BE2C (cell line): ENCODE measurements around the gene RHOD.

ENCODE experiments used
- DNase-seq: peaks from one replicate; pipeline ENCODE4 v3.0.0-alpha.2; 2020
- H3K27me3 ChIP-seq: fragments of 250-450 bp; sonication (Bioruptor Pico); 2 replicates; pipeline ENCODE4 v1.5.1; 2020; ENCODE audit warnings: mild to moderate bottlenecking
- H3K36me3 ChIP-seq: fragments of 250-450 bp; sonication (Bioruptor Pico); 2 replicates; pipeline ENCODE4 v1.5.1; 2020; ENCODE audit warnings: mild to moderate bottlenecking
- H3K4me1 ChIP-seq: fragments of 250-450 bp; sonication (Bioruptor Pico); 2 replicates; pipeline ENCODE4 v1.5.1; 2020
- H3K4me3 ChIP-seq: 2 replicates; pipeline ENCODE4 v1.5.1; 2011; ENCODE audit warnings: low read depth, low read length
- H3K9me3 ChIP-seq: fragments of 250-450 bp; sonication (Bioruptor Pico); 2 replicates; pipeline ENCODE4 v1.5.1; 2020
- CTCF ChIP-seq: IDR thresholded peaks from 2 replicates; pipeline ENCODE4 v1.5.1; 2012; ENCODE audit warnings: mild to moderate bottlenecking, low read depth, low read length

The RHOD gene

GRCh38 chr11:67090717-67091116 lies 34.1 kb downstream of the RHOD start:
- Histone ChIP-seq H3K36me3 (no peaks in the 10 kb centered on the region), H3K27me3 (no peaks in the 10 kb centered on the region), H3K4me3 (no peak overlapping the region), H3K4me1 (no peaks in the 10 kb centered on the region), H3K9me3 (no peaks in the 10 kb centered on the region)
- no peak for TF ChIP-seq CTCF
- no peak for DNase-seq

GRCh38 chr11:67095214-67095507 lies 38.5 kb downstream of the RHOD start:
- Histone ChIP-seq H3K9me3 (no peaks in the 10 kb centered on the region), H3K4me1 (no peaks in the 10 kb centered on the region), H3K27me3 (no peaks in the 10 kb centered on the region), H3K4me3 (no peak overlapping the region), H3K36me3 (no peaks in the 10 kb centered on the region)
- no peak for DNase-seq
- TF ChIP-seq CTCF = no peak

GRCh38 chr11:67098799-67099429 lies 42.3 kb downstream of the RHOD start:
- no peaks in the 10 kb centered on the region for H3K36me3 ChIP-seq
- no peaks in the 10 kb centered on the region for H3K9me3 ChIP-seq
- H3K4me1 ChIP-seq = no peaks in the 10 kb centered on the region
- H3K27me3 ChIP-seq = no peaks in the 10 kb centered on the region
- DNase-seq = no peak
- H3K4me3 ChIP-seq = no peak overlapping the region
- TF ChIP-seq CTCF = no peak

GRCh38 chr11:67099831-67100324 lies 43.2 kb downstream of the RHOD start:
- Histone ChIP-seq H3K36me3 (no peaks in the 10 kb centered on the region), H3K4me3 (no peak overlapping the region), H3K4me1 (no peaks in the 10 kb centered on the region), H3K9me3 (no peaks in the 10 kb centered on the region), H3K27me3 (no peaks in the 10 kb centered on the region)
- TF ChIP-seq CTCF = no peak
- DNase-seq = no peak

GRCh38 chr11:67102664-67103063 lies 46.0 kb downstream of the RHOD start:
- Histone ChIP-seq H3K36me3 (no peaks in the 10 kb centered on the region), H3K9me3 (no peaks in the 10 kb centered on the region), H3K4me1 (no peaks in the 10 kb centered on the region), H3K27me3 (no peaks in the 10 kb centered on the region), H3K4me3 (no peak overlapping the region)
- DNase-seq = no peak
- TF ChIP-seq CTCF = no peak

GRCh38 chr11:67105964-67106363 lies 49.3 kb downstream of the RHOD start:
- no peaks in the 10 kb centered on the region for H3K9me3 ChIP-seq
- H3K36me3 ChIP-seq = no peaks in the 10 kb centered on the region
- no peaks in the 10 kb centered on the region for H3K4me1 ChIP-seq
- no peak overlapping the region for H3K4me3 ChIP-seq
- H3K27me3 ChIP-seq = no peaks in the 10 kb centered on the region
- DNase-seq = no peak
- TF ChIP-seq CTCF = no peak
